ENCODE measurements around the gene STXBP1. TPM values are rescaled to one million over a fixed set of nuclear protein-coding genes. Genes with fewer than 3 reads are reported as not detected.
A peak's percentile ranks its signal among the peaks of the same experiment; 100 is the strongest.

Gene STXBP1
- total and polyA plus RNA-seq, 2 of the 13 experiments (the other 11 are each of a cell fraction or from before 2014, with no cell fraction given) = 2.9 TPM

DNA sequence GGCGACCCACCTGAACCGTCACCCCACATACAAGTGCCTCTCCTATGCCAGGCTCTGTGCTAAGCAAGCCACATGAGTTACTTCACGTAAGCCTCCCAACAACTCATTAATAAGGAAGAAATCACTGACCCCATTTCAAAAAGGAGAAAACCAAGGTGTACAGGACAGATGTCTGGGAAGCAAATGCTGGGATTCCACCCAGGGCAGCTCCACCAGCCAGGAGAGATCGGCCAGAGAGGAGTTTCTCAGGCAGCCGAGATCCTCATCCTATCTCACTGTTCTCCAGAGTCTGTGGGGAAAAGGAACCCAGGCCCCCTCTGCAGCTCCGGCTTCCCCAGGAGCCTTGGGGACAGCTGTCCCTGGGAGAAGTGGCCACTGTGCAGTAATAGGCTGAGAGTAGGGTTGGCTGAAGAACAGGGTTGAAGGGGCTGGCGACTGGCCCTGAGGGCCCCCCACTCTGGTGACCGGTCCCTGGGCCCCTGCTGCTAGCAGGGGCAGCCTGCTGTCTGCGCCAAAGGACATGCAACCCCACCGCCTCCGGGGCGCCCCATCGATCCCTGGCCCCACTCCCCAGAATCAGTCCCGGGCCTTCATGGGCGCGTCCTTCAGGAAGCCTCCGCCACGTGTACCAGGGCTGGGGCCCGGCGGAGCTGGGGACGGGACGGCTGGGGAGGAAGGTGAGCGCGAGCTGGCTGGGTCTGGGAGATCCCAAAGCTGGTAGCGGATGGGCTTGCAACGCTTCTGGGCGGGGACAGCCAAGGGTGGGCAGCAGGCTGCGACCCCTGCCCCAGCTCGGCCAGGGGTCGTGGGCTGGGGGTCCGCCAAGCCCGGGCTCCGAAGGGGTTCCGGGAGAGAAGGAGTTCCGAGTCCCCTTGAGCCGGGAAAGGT, 44.1 kb upstream of the STXBP1 start (continued):
- TF ChIP-seq, protein P1, sequence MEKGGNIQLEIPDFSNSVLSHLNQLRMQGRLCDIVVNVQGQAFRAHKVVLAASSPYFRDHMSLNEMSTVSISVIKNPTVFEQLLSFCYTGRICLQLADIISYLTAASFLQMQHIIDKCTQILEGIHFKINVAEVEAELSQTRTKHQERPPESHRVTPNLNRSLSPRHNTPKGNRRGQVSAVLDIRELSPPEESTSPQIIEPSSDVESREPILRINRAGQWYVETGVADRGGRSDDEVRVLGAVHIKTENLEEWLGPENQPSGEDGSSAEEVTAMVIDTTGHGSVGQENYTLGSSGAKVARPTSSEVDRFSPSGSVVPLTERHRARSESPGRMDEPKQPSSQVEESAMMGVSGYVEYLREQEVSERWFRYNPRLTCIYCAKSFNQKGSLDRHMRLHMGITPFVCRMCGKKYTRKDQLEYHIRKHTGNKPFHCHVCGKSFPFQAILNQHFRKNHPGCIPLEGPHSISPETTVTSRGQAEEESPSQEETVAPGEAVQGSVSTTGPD (CRISPR knock-in tag; IDR thresholded peaks at IDR 0.05) = no peak
- peak; percentile 67; the same call in 1 of the 2 replicates for TF ChIP-seq MXD1 (CRISPR knock-in tag; IDR thresholded peaks at IDR 0.05)
- peak; percentile 58 for TF ChIP-seq SAP130 (CRISPR knock-in tag; IDR thresholded peaks at IDR 0.05; ENCODE audit: low read depth)
- TF ChIP-seq ZFX (CRISPR knock-in tag; IDR thresholded peaks at IDR 0.05; ENCODE audit: low read depth) = peak; percentile 38; the same call in 1 of the 2 replicates
- TF ChIP-seq YY1 (IDR thresholded peaks at IDR 0.05; ENCODE audit: insufficient read depth, insufficient replicate concordance, low read depth, low read length) = peak; percentile 28
- no peak for TF ChIP-seq PRDM10 (CRISPR knock-in tag; IDR thresholded peaks at IDR 0.05; ENCODE audit: low read depth)
- TF ChIP-seq, protein P2, sequence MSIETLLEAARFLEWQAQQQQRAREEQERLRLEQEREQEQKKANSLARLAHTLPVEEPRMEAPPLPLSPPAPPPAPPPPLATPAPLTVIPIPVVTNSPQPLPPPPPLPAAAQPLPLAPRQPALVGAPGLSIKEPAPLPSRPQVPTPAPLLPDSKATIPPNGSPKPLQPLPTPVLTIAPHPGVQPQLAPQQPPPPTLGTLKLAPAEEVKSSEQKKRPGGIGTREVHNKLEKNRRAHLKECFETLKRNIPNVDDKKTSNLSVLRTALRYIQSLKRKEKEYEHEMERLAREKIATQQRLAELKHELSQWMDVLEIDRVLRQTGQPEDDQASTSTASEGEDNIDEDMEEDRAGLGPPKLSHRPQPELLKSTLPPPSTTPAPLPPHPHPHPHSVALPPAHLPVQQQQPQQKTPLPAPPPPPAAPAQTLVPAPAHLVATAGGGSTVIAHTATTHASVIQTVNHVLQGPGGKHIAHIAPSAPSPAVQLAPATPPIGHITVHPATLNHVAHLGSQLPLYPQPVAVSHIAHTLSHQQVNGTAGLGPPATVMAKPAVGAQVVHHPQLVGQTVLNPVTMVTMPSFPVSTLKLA (IDR thresholded peaks at IDR 0.05) = 0 out of 2 replicates have a peak, but pooled peaks have one; percentile 13
- no peak for TF ChIP-seq ZFP1 (CRISPR knock-in tag; IDR thresholded peaks at IDR 0.05)
- TF ChIP-seq, protein P3, sequence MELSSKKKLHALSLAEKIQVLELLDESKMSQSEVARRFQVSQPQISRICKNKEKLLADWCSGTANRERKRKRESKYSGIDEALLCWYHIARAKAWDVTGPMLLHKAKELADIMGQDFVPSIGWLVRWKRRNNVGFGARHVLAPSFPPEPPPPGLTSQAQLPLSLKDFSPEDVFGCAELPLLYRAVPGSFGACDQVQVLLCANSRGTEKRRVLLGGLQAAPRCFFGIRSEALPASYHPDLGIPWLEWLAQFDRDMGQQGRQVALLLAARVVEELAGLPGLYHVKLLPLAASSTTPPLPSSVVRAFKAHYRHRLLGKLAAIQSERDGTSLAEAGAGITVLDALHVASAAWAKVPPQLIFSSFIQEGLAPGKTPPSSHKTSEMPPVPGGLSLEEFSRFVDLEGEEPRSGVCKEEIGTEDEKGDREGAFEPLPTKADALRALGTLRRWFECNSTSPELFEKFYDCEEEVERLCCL (CRISPR knock-in tag; IDR thresholded peaks at IDR 0.05; ENCODE audit: borderline replicate concordance) = no peak
- no peak for TF ChIP-seq AFF4 (CRISPR knock-in tag; IDR thresholded peaks at IDR 0.05)
- TF ChIP-seq GATAD2A (CRISPR knock-in tag; IDR thresholded peaks at IDR 0.05) = 0 out of 2 replicates have a peak, but pooled peaks have one; percentile 13
- TF ChIP-seq, protein P4, sequence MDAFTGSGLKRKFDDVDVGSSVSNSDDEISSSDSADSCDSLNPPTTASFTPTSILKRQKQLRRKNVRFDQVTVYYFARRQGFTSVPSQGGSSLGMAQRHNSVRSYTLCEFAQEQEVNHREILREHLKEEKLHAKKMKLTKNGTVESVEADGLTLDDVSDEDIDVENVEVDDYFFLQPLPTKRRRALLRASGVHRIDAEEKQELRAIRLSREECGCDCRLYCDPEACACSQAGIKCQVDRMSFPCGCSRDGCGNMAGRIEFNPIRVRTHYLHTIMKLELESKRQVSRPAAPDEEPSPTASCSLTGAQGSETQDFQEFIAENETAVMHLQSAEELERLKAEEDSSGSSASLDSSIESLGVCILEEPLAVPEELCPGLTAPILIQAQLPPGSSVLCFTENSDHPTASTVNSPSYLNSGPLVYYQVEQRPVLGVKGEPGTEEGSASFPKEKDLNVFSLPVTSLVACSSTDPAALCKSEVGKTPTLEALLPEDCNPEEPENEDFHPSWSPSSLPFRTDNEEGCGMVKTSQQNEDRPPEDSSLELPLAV (CRISPR knock-in tag; conservative IDR thresholded peaks at IDR 0.05; ENCODE audit: low read depth) = no peak
- no peak for TF ChIP-seq FOSL1 (CRISPR knock-in tag; IDR thresholded peaks at IDR 0.05; ENCODE audit: borderline replicate concordance)

All from HepG2 (cell line).